Measurements from ENCODE around the gene B3GAT3.

B3GAT3 gene

GRCh38 chr11:62610814-62611704 lies 10.7 kb downstream of the B3GAT3 start:
- no peaks in the 10 kb centered on the region for H3K27me3 ChIP-seq (ENCODE audit: insufficient read depth, low read length)
- no peaks in the 10 kb centered on the region for H3K9me2 ChIP-seq (ENCODE audit: low read depth, low read length)
- H3K9ac ChIP-seq (ENCODE audit: low read length): peak overlapping the region; percentile 94
- no peaks in the 10 kb centered on the region for H3K79me2 ChIP-seq (ENCODE audit: insufficient read depth, low read length)
- TF ChIP-seq EZH2 (IDR thresholded peaks at IDR 0.05; ENCODE audit: borderline replicate concordance, low read length) (no peak), CTCF (IDR thresholded peaks at IDR 0.05; ENCODE audit: low read length) (no peak)
- H2AFZ ChIP-seq (ENCODE audit: low read length): no peak overlapping the region
- peak overlapping the region; percentile 78 for H3K4me3 ChIP-seq (ENCODE audit: low read depth, low read length, poor library complexity, severe bottlenecking)
- peaks cover 40% of the 10 kb centered on the region for H3K4me1 ChIP-seq (ENCODE audit: insufficient read depth, low read length, severe bottlenecking)
- H4K20me1 ChIP-seq (ENCODE audit: insufficient read depth, low read length): no peaks in the 10 kb centered on the region
- peak overlapping the region; percentile 94 for H3K4me2 ChIP-seq (ENCODE audit: low read length)
- peaks cover 19% of the 10 kb centered on the region for H3K36me3 ChIP-seq (ENCODE audit: insufficient read depth, low read length)
- H3F3A ChIP-seq (ENCODE audit: insufficient read depth, low read length): no peaks in the 10 kb centered on the region; the same call in 1 of the 2 replicates
- no peaks in the 10 kb centered on the region for H3K9me3 ChIP-seq (ENCODE audit: low read length)
- peak overlapping the region; percentile 73 for H3K27ac ChIP-seq (ENCODE audit: low read depth, low read length, poor library complexity, severe bottlenecking)

GRCh38 chr11:62610403-62610802 lies 11.4 kb downstream of the B3GAT3 start:
- H3K79me2 ChIP-seq (ENCODE audit: insufficient read depth, low read length): no peaks in the 10 kb centered on the region
- no peaks in the 10 kb centered on the region for H3K27me3 ChIP-seq (ENCODE audit: insufficient read depth, low read length)
- H4K20me1 ChIP-seq (ENCODE audit: insufficient read depth, low read length): no peaks in the 10 kb centered on the region
- H3K36me3 ChIP-seq (ENCODE audit: insufficient read depth, low read length): peaks cover 25% of the 10 kb centered on the region
- H3K9me2 ChIP-seq (ENCODE audit: low read depth, low read length): no peaks in the 10 kb centered on the region
- no peaks in the 10 kb centered on the region; the same call in 1 of the 2 replicates for H3F3A ChIP-seq (ENCODE audit: insufficient read depth, low read length)
- H3K4me3 ChIP-seq (ENCODE audit: low read depth, low read length, poor library complexity, severe bottlenecking): peak overlapping the region; percentile 78
- H3K27ac ChIP-seq (ENCODE audit: low read depth, low read length, poor library complexity, severe bottlenecking): peak overlapping the region; percentile 73
- H2AFZ ChIP-seq (ENCODE audit: low read length): no peak overlapping the region
- H3K4me1 ChIP-seq (ENCODE audit: insufficient read depth, low read length, severe bottlenecking): peaks cover 40% of the 10 kb centered on the region
- peak overlapping the region; percentile 17; the same call in 1 of the 2 replicates for H3K9ac ChIP-seq (ENCODE audit: low read length)
- peak overlapping the region; percentile 94 for H3K4me2 ChIP-seq (ENCODE audit: low read length)
- no peak for TF ChIP-seq CTCF (IDR thresholded peaks at IDR 0.05; ENCODE audit: low read length)
- no peak for TF ChIP-seq EZH2 (IDR thresholded peaks at IDR 0.05; ENCODE audit: borderline replicate concordance, low read length)
- H3K9me3 ChIP-seq (ENCODE audit: low read length): no peaks in the 10 kb centered on the region

GRCh38 chr11:62608776-62609175 lies 13.0 kb downstream of the B3GAT3 start:
- no peaks in the 10 kb centered on the region for H3K9me3 ChIP-seq (ENCODE audit: low read length)

More at GRCh38 chr11:62608776-62609175, 13.0 kb downstream of the B3GAT3 start:
- Histone ChIP-seq H3K27me3 (ENCODE audit: insufficient read depth, low read length) (no peaks in the 10 kb centered on the region), H3K36me3 (ENCODE audit: insufficient read depth, low read length) (peaks cover 37% of the 10 kb centered on the region), H3K4me2 (ENCODE audit: low read length) (no peak overlapping the region), H3F3A (ENCODE audit: insufficient read depth, low read length) (no peaks in the 10 kb centered on the region; the same call in 1 of the 2 replicates), H4K20me1 (ENCODE audit: insufficient read depth, low read length) (no peaks in the 10 kb centered on the region), H3K4me3 (ENCODE audit: low read depth, low read length, poor library complexity, severe bottlenecking) (no peak overlapping the region), H2AFZ (ENCODE audit: low read length) (no peak overlapping the region), H3K27ac (ENCODE audit: low read depth, low read length, poor library complexity, severe bottlenecking) (no peak overlapping the region), H3K4me1 (ENCODE audit: insufficient read depth, low read length, severe bottlenecking) (peaks cover 40% of the 10 kb centered on the region), H3K9ac (ENCODE audit: low read length) (no peak overlapping the region), H3K79me2 (ENCODE audit: insufficient read depth, low read length) (no peaks in the 10 kb centered on the region), H3K9me2 (ENCODE audit: low read depth, low read length) (no peaks in the 10 kb centered on the region)
- TF ChIP-seq CTCF (IDR thresholded peaks at IDR 0.05; ENCODE audit: low read length): no peak
- no peak for TF ChIP-seq EZH2 (IDR thresholded peaks at IDR 0.05; ENCODE audit: borderline replicate concordance, low read length)

All from OCI-LY1 (cell line).